Stomach (tissue), 4 donors: ENCODE measurements around the gene UBALD1.

Source experiments
- POLR2A ChIP-seq, 4 donors: fragments of 450-650 bp; IDR thresholded peaks; one replicate each; pipeline ENCODE4 v1.6.1; 2016; ENCODE audit warnings: antibody characterized with exemption in 4 of 4, control low read depth in 2 of 4, mild to moderate bottlenecking in 1 of 4, moderate library complexity in 1 of 4
- POLR2AphosphoS5 ChIP-seq, 3 donors: sonication (generic); formaldehyde crosslinking; IDR thresholded peaks; one replicate each; pipeline ENCODE4 v1.6.1; 2016; ENCODE audit warnings: antibody characterized with exemption in 3 of 3
- TF ChIP-seq, protein P1 (sequence below), 7 experiments: fragments of 450-650 bp in 4 of 7; fragments of 200-600 bp in 3 of 7; sonication (generic) in 3 of 7; IDR thresholded peaks; one replicate each; pipeline ENCODE4 v1.5.1; 2016 to 2019; ENCODE audit warnings: antibody characterized with exemption in 7 of 7, control low read depth in 2 of 7, mild to moderate bottlenecking in 1 of 7

DNA sequence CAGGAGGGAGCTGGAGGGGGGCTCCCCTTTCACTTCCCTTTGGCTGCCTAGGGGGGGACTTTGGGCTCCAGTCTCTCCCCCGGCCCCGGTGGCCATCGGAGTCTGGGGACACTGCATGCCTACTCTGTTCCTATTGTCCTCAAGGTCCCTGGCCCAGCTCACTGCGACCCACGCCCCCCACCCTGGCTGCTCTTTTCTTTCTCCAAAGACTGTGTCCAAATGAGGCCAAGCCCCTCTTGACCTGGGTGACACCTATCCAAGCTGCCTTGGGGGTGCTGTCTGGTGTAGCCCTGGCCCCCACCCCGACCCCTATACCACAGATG lies 12.9 kb downstream of the UBALD1 start:
- no peak for TF ChIP-seq POLR2A (IDR thresholded peaks at IDR 0.05)
- TF ChIP-seq, protein P1, sequence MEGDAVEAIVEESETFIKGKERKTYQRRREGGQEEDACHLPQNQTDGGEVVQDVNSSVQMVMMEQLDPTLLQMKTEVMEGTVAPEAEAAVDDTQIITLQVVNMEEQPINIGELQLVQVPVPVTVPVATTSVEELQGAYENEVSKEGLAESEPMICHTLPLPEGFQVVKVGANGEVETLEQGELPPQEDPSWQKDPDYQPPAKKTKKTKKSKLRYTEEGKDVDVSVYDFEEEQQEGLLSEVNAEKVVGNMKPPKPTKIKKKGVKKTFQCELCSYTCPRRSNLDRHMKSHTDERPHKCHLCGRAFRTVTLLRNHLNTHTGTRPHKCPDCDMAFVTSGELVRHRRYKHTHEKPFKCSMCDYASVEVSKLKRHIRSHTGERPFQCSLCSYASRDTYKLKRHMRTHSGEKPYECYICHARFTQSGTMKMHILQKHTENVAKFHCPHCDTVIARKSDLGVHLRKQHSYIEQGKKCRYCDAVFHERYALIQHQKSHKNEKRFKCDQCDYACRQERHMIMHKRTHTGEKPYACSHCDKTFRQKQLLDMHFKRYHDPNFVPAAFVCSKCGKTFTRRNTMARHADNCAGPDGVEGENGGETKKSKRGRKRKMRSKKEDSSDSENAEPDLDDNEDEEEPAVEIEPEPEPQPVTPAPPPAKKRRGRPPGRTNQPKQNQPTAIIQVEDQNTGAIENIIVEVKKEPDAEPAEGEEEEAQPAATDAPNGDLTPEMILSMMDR (IDR thresholded peaks at IDR 0.05): no peak
- no peak for TF ChIP-seq POLR2AphosphoS5 (IDR thresholded peaks at IDR 0.05)
